ENCODE results near the gene RNF222. TPM values are rescaled to one million over a fixed set of nuclear protein-coding genes. Genes with fewer than 3 reads are reported as not detected.
"Not testable (repeated sequence)": the region's sequence is repeated elsewhere in the genome, so short reads cannot be mapped to it uniquely, and the experiment has no call there.

The RNF222 gene
- total RNA-seq, 4 donors from 2014 or later, result not detected

- DNase-seq, result no peak
- intact Hi-C loops (cut with DNase I; ENCODE audit: low total_unique reads), result no loop called here
- TF ChIP-seq POLR2A (IDR thresholded peaks at IDR 0.05), result no peak
- no peak for TF ChIP-seq CTCF (IDR thresholded peaks at IDR 0.05)
- no peak for TF ChIP-seq EP300 (IDR thresholded peaks at IDR 0.05; ENCODE audit: low read depth)
- no peak for TF ChIP-seq POLR2AphosphoS5 (IDR thresholded peaks at IDR 0.05)
- Histone ChIP-seq H3K4me3 (no peak overlapping the region), H3K27me3 (peaks cover 31% of the 10 kb centered on the region), H3K4me1 (no peaks in the 10 kb centered on the region), H3K36me3 (no peaks in the 10 kb centered on the region), H3K27ac (no peak overlapping the region), H3K9me3 (no peaks in the 10 kb centered on the region)
- in situ Hi-C loops (cut with MboI; ENCODE audit: low pct_ligation_motif_present in 1 of 4, low pct_unique_long_range_greater_than_20kb in 1 of 4, low sequenced_read_pairs in 3 of 4), result loop anchor here in 1 of 4 donors (25.0 kb wide), 1 partner anchor 336 kb away; the partner anchor contains the start of gene CCDC42
- WGBS, 2 donors (ENCODE audit: low coverage in 1 of 2), result 85 to 93% methylated on average over 2 of the region's 2 CpGs
Measured at GRCh38 chr17:8401107-8401506, 3.5 kb upstream of the RNF222 start.

- Histone ChIP-seq H3K4me1 (peaks cover 0 to 4% (median under 1%) of the 10 kb centered on the region in 4 donors), H3K9me3 (no peaks in the 10 kb centered on the region), H3K27ac (no peak overlapping the region), H3K4me3 (no peak overlapping the region), H3K36me3 (no peaks in the 10 kb centered on the region), H3K27me3 (peaks cover 46% of the 10 kb centered on the region)
- TF ChIP-seq POLR2AphosphoS5 (IDR thresholded peaks at IDR 0.05) (no peak), EP300 (IDR thresholded peaks at IDR 0.05; ENCODE audit: low read depth) (no peak), POLR2A (IDR thresholded peaks at IDR 0.05) (no peak), CTCF (IDR thresholded peaks at IDR 0.05) (no peak)
- in situ Hi-C loops (cut with MboI; ENCODE audit: low pct_ligation_motif_present in 1 of 4, low pct_unique_long_range_greater_than_20kb in 1 of 4, low sequenced_read_pairs in 3 of 4) (no loop called here), intact Hi-C loops (cut with DNase I; ENCODE audit: low total_unique reads) (no loop called here)
- DNase-seq, result no peak
- 64 to 68% methylated on average over 1 to 6 of the region's 6 CpGs for WGBS, 2 donors (ENCODE audit: low coverage in 1 of 2)
Measured at GRCh38 chr17:8398980-8399379, 1.4 kb upstream of the RNF222 start.

- in situ Hi-C loops (cut with MboI; ENCODE audit: low pct_ligation_motif_present in 1 of 4, low pct_unique_long_range_greater_than_20kb in 1 of 4, low sequenced_read_pairs in 3 of 4); H3K36me3 ChIP-seq; DNase-seq; H3K4me1 ChIP-seq; H3K27ac ChIP-seq; H3K9me3 ChIP-seq; H3K4me3 ChIP-seq; intact Hi-C loops (cut with DNase I; ENCODE audit: low total_unique reads): not testable (repeated sequence)
- 85% methylated on average over 9 of the region's 9 CpGs; no CpG with 5 or more reads in 1 of the 2 donors for WGBS, 2 donors (ENCODE audit: low coverage in 1 of 2)
- peaks cover 46% of the 10 kb centered on the region for H3K27me3 ChIP-seq
Measured at GRCh38 chr17:8394497-8394896, 3.1 kb downstream of the RNF222 start.

GRCh38 chr17:8393470-8394231 lies 4.0 kb downstream of the RNF222 start:
- Histone ChIP-seq H3K9me3 (no peaks in the 10 kb centered on the region), H3K4me1 (peaks cover 0 to 6% (median 5%) of the 10 kb centered on the region in 4 donors), H3K27ac (no peak overlapping the region), H3K36me3 (no peaks in the 10 kb centered on the region), H3K4me3 (no peak overlapping the region), H3K27me3 (peaks cover 37% of the 10 kb centered on the region)
- intact Hi-C loops (cut with DNase I; ENCODE audit: low total_unique reads) (no loop called here), in situ Hi-C loops (cut with MboI; ENCODE audit: low pct_ligation_motif_present in 1 of 4, low pct_unique_long_range_greater_than_20kb in 1 of 4, low sequenced_read_pairs in 3 of 4) (no loop called here)
- 43% methylated on average over 8 of the region's 8 CpGs; no CpG with 5 or more reads in 1 of the 2 donors for WGBS, 2 donors (ENCODE audit: low coverage in 1 of 2)
- TF ChIP-seq EP300 (IDR thresholded peaks at IDR 0.05; ENCODE audit: low read depth) (no peak), POLR2AphosphoS5 (IDR thresholded peaks at IDR 0.05) (peak in 2 of 3 donors; percentile 26 to 37)
- DNase-seq, result peak; percentile 52

- intact Hi-C loops (cut with DNase I; ENCODE audit: low total_unique reads) (no loop called here), in situ Hi-C loops (cut with MboI; ENCODE audit: low pct_ligation_motif_present in 1 of 4, low pct_unique_long_range_greater_than_20kb in 1 of 4, low sequenced_read_pairs in 3 of 4) (no loop called here)
- no peak overlapping the region for H3K4me3 ChIP-seq
- TF ChIP-seq CTCF (IDR thresholded peaks at IDR 0.05), result no peak
- no peak for TF ChIP-seq EP300 (IDR thresholded peaks at IDR 0.05; ENCODE audit: low read depth)
- no peak for TF ChIP-seq POLR2A (IDR thresholded peaks at IDR 0.05)
- no peak for TF ChIP-seq POLR2AphosphoS5 (IDR thresholded peaks at IDR 0.05)
- peaks cover 33% of the 10 kb centered on the region for H3K27me3 ChIP-seq
- no peaks in the 10 kb centered on the region for H3K9me3 ChIP-seq
- 91% methylated on average over 44 of the region's 46 CpGs; no CpG with 5 or more reads in 1 of the 2 donors for WGBS, 2 donors (ENCODE audit: low coverage in 1 of 2)
- no peaks in the 10 kb centered on the region for H3K36me3 ChIP-seq
- H3K27ac ChIP-seq, result no peak overlapping the region
- H3K4me1 ChIP-seq, result peaks cover 0 to 6% (median 5%) of the 10 kb centered on the region in 4 donors
- no peak for DNase-seq
Measured at GRCh38 chr17:8392674-8393469, 4.8 kb downstream of the RNF222 start.

Measured in transverse colon (tissue), 4 donors.